ENCODE data around the gene KRTAP1-5. TPM values are rescaled to one million over a fixed set of nuclear protein-coding genes. Genes with fewer than 3 reads are reported as not detected.

KRTAP1-5 gene
- polyA plus RNA-seq, 1 of the 3 experiments (the other 2 are of a cell fraction), result not detected

DNA sequence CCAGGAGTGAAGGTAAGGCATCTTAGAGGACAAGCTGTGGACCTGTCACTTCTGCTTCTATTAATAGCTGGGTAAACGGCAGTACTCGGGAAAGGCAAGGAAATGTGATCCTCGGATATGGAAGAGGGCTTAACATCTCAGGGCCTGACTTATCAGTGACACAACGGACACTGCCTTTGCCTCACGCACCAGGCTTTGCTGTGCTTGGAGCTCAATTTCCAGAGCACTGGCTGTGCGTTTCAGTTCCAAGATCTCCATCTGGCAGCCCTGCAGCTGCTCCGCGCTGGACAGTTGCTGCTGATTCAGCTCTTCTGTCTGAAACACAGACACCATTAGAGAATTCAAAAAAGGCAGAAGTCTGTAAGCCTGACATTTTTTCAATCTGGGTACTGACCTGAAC lies 46.4 kb downstream of the KRTAP1-5 start (continued):
- TF ChIP-seq, protein P1, sequence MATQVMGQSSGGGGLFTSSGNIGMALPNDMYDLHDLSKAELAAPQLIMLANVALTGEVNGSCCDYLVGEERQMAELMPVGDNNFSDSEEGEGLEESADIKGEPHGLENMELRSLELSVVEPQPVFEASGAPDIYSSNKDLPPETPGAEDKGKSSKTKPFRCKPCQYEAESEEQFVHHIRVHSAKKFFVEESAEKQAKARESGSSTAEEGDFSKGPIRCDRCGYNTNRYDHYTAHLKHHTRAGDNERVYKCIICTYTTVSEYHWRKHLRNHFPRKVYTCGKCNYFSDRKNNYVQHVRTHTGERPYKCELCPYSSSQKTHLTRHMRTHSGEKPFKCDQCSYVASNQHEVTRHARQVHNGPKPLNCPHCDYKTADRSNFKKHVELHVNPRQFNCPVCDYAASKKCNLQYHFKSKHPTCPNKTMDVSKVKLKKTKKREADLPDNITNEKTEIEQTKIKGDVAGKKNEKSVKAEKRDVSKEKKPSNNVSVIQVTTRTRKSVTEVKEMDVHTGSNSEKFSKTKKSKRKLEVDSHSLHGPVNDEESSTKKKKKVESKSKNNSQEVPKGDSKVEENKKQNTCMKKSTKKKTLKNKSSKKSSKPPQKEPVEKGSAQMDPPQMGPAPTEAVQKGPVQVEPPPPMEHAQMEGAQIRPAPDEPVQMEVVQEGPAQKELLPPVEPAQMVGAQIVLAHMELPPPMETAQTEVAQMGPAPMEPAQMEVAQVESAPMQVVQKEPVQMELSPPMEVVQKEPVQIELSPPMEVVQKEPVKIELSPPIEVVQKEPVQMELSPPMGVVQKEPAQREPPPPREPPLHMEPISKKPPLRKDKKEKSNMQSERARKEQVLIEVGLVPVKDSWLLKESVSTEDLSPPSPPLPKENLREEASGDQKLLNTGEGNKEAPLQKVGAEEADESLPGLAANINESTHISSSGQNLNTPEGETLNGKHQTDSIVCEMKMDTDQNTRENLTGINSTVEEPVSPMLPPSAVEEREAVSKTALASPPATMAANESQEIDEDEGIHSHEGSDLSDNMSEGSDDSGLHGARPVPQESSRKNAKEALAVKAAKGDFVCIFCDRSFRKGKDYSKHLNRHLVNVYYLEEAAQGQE (IDR thresholded peaks at IDR 0.05; ENCODE audit: low read depth, low read length), result no peak; the same call in 1 of the 2 replicates
- TF ChIP-seq RCOR1 (IDR thresholded peaks at IDR 0.05; ENCODE audit: low read length), result no peak
- no peak for TF ChIP-seq POLR2AphosphoS5 (IDR thresholded peaks at IDR 0.05; ENCODE audit: low read depth, low read length)
- no peak for TF ChIP-seq EZH2phosphoT487 (IDR thresholded peaks at IDR 0.05; ENCODE audit: borderline replicate concordance, low read depth)
- no peak for TF ChIP-seq EP300 (IDR thresholded peaks at IDR 0.05; ENCODE audit: borderline replicate concordance in 1 of 2, low read depth in 1 of 2, low read length in 1 of 2)
- TF ChIP-seq MXI1 (IDR thresholded peaks at IDR 0.05; ENCODE audit: low read depth, low read length), result no peak

DNA sequence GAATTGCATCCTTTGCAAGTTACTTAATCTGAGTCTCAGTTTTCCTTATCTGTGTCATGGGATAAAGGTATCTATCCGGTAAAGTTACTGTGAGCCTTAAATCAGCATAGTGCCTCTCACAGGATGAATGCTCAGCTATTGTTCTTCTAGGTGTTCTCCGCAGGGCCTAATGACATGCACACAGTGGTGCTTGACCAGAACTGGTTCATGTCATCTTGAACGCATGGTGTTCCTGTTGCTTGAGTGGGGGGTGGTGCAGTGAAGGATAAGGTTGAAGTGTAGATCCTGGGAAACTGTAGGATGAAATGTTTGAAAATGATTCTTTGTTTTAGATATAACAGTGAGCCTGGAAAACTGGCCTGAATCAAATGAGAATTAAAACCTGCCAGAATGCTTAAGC lies 46.9 kb downstream of the KRTAP1-5 start:
- TF ChIP-seq MXI1 (IDR thresholded peaks at IDR 0.05; ENCODE audit: low read depth, low read length) (no peak), GABPA (IDR thresholded peaks at IDR 0.05; ENCODE audit: low read depth) (no peak), EZH2phosphoT487 (IDR thresholded peaks at IDR 0.05; ENCODE audit: borderline replicate concordance, low read depth) (no peak), RFX5 (IDR thresholded peaks at IDR 0.05; ENCODE audit: low read length) (no peak), FOXM1 (IDR thresholded peaks at IDR 0.05; ENCODE audit: low read depth) (no peak), SIN3A (IDR thresholded peaks at IDR 0.05; ENCODE audit: borderline replicate concordance, low read depth, low read length) (no peak), YY1 (IDR thresholded peaks at IDR 0.05; ENCODE audit: low read depth) (no peak), EP300 (IDR thresholded peaks at IDR 0.05; ENCODE audit: borderline replicate concordance in 1 of 2, low read depth in 1 of 2, low read length in 1 of 2) (no peak), TEAD4 (IDR thresholded peaks at IDR 0.05; ENCODE audit: borderline replicate concordance, insufficient read depth) (no peak), FOXJ3 (CRISPR knock-in tag; IDR thresholded peaks at IDR 0.05) (no peak), NFIC (IDR thresholded peaks at IDR 0.05; ENCODE audit: borderline replicate concordance) (no peak), RXRA (IDR thresholded peaks at IDR 0.05; ENCODE audit: borderline replicate concordance, low read depth) (no peak)
- TF ChIP-seq, protein P2, sequence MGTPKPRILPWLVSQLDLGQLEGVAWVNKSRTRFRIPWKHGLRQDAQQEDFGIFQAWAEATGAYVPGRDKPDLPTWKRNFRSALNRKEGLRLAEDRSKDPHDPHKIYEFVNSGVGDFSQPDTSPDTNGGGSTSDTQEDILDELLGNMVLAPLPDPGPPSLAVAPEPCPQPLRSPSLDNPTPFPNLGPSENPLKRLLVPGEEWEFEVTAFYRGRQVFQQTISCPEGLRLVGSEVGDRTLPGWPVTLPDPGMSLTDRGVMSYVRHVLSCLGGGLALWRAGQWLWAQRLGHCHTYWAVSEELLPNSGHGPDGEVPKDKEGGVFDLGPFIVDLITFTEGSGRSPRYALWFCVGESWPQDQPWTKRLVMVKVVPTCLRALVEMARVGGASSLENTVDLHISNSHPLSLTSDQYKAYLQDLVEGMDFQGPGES (IDR thresholded peaks at IDR 0.05; ENCODE audit: low read depth, low read length), result no peak
- TF ChIP-seq, protein P3, sequence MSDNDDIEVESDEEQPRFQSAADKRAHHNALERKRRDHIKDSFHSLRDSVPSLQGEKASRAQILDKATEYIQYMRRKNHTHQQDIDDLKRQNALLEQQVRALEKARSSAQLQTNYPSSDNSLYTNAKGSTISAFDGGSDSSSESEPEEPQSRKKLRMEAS (IDR thresholded peaks at IDR 0.05; ENCODE audit: low read depth), result no peak
- TF ChIP-seq, protein P4, sequence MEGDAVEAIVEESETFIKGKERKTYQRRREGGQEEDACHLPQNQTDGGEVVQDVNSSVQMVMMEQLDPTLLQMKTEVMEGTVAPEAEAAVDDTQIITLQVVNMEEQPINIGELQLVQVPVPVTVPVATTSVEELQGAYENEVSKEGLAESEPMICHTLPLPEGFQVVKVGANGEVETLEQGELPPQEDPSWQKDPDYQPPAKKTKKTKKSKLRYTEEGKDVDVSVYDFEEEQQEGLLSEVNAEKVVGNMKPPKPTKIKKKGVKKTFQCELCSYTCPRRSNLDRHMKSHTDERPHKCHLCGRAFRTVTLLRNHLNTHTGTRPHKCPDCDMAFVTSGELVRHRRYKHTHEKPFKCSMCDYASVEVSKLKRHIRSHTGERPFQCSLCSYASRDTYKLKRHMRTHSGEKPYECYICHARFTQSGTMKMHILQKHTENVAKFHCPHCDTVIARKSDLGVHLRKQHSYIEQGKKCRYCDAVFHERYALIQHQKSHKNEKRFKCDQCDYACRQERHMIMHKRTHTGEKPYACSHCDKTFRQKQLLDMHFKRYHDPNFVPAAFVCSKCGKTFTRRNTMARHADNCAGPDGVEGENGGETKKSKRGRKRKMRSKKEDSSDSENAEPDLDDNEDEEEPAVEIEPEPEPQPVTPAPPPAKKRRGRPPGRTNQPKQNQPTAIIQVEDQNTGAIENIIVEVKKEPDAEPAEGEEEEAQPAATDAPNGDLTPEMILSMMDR (IDR thresholded peaks at IDR 0.05), result no peak
- TF ChIP-seq, protein P1 (IDR thresholded peaks at IDR 0.05; ENCODE audit: low read depth, low read length), result no peak
- H3K9ac ChIP-seq, result no peak overlapping the region
- no peaks in the 10 kb centered on the region for H4K20me1 ChIP-seq (ENCODE audit: insufficient read depth)
- no peaks in the 10 kb centered on the region for H3K9me2 ChIP-seq
- H3K27ac ChIP-seq (ENCODE audit: low read depth in 2 of 2, low read length in 1 of 2), result no peak overlapping the region
- H3F3A ChIP-seq (replicated peaks; ENCODE audit: insufficient read depth), result no peaks in the 10 kb centered on the region
- CTCF ChIA-PET, result interaction anchor here (1.4 kb wide), 1 partner anchor 668 kb away, joined by 3 read pairs; no protein-coding TSS in a partner anchor
- no peaks in the 10 kb centered on the region for H3K79me2 ChIP-seq (ENCODE audit: insufficient read depth)
- no peak overlapping the region for H3K4me3 ChIP-seq (ENCODE audit: low read depth in 2 of 2, low read length in 1 of 2)
- no peaks in the 10 kb centered on the region for H3K9me3 ChIP-seq
- POLR2A ChIA-PET, result no interaction called here
- DNase-seq, result no peak
- H3K36me3 ChIP-seq (replicated peaks in 1 of 2; ENCODE audit: control insufficient read depth in 1 of 2, insufficient read depth in 2 of 2, low read length in 1 of 2), result no peaks in the 10 kb centered on the region
- H3K27me3 ChIP-seq (ENCODE audit: insufficient read depth), result peaks cover 46% of the 10 kb centered on the region; the same call in 1 of the 2 replicates
- H2AFZ ChIP-seq (ENCODE audit: low read depth), result no peak overlapping the region
- 72% methylated on average over 3 of the region's 3 CpGs for WGBS (ENCODE audit: low lambda C conversion rate)
- H3K4me2 ChIP-seq, result no peak overlapping the region
- no peaks in the 10 kb centered on the region; a peak in 1 of 4 replicates for H3K4me1 ChIP-seq (ENCODE audit: control insufficient read depth in 1 of 2, insufficient read depth in 2 of 2, low read depth in 1 of 2, low read length in 1 of 2)

All from SK-N-SH (cell line).